Activated CD4-positive, alpha-beta T cell treated with anti-CD3 and anti-CD28 coated beads, Interleukin-10, Interleukin-2, amounts not matched to agents 100 ng/mL and 50 ng/mL, durations not matched to agents 16 hours and 8 hours (primary cell): ENCODE results near the gene ACTR1A.
"Not testable (repeated sequence)": the region's sequence is repeated elsewhere in the genome, so short reads cannot be mapped to it uniquely, and the experiment has no call there.

Experiments
- DNase-seq: peaks from one replicate; pipeline ENCODE4 v3.0.0-alpha.2; 2020

The ACTR1A gene

DNA sequence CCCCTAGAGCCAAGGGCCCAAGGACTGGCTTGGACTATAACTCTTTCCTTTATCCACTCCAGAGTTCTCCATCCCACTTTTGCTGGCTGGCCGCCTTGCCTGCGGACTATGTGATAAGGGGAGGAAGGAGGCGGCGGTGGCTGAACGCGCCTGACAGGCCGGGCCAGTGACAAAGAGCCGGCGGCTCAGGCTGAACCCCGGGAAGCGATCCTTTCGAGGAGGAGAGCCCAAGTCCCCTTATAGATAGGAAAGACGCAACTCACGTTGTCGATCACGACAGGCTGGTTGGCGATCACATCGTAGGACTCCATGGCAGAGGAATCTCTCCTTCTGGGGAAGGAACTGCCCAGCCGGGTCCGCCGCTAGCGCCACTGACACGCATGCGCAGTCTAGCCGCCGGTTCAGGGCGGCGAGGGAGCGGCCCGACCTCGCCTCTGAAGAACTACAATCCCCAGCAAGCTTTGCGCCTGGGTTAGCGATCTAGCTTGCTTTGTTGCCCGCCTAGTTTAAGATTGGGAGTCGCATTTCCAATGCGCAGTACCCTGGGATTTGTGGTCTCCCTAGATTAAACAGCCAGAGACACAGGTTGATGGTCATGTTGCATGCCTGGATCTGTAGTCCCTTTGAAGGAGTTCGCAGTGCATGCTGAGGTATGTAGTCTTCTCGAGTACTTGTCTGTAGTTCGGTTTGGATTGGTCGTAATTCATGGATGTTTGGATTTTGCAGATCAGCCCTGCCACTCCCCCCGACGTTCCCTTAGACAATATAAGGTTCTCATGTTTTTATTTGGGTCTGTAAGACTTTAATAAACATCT, at the start of gene ACTR1A:
Gene ACTR1A (minus strand): TSS at position 376 of the 815 bp plus-strand sequence. CDS start 65 bp downstream, at position 311.
- peak; percentile 98 for DNase-seq

DNA sequence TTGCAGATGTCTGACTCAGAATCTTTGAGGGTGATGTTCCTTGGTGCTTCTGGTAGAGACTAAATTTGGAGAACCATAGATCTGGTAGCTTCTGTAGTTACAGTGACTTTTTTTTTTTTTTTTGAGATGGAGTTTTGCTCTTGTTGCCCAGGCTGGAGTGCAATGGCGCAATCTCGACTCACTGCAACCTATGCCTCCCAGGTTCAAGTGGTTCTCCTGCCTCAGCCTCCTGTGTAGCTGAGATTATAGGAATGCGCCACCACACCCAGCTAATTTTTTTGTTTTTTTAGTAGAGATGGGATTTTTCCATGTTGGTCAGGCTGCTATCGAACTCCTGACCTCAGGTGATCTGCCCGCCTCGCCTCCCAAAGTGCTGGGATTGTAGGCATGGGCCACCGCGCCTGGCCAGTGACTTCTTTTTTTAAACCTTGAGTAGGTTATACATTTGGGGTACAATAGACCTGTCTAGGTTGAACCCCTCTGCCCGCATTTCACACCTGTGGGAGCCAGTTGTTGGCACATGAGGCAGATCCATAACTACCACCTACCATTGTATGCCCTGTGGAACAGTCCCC, 48.2 kb upstream of the ACTR1A start:
- DNase-seq: no peak

DNA sequence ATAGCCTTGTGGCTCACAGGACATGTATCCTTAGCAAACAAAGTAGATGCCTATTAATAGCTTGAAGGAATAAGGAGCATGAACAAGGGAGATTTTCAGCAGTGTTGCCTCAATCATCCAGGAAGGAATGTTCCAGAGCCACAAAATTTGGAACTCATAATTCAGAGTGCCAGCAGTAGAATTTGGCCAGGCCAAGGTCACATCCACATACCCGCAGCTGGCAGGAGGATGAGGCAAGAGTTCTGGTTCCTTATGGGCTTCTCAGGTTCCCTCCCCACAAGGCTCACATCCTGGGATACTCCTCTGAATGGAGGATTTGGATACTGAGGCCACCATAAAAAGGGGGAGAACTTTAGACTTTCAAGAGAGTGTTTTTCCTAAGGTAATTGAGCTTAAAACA, 47.0 kb upstream of the ACTR1A start:
- no peak for DNase-seq

DNA sequence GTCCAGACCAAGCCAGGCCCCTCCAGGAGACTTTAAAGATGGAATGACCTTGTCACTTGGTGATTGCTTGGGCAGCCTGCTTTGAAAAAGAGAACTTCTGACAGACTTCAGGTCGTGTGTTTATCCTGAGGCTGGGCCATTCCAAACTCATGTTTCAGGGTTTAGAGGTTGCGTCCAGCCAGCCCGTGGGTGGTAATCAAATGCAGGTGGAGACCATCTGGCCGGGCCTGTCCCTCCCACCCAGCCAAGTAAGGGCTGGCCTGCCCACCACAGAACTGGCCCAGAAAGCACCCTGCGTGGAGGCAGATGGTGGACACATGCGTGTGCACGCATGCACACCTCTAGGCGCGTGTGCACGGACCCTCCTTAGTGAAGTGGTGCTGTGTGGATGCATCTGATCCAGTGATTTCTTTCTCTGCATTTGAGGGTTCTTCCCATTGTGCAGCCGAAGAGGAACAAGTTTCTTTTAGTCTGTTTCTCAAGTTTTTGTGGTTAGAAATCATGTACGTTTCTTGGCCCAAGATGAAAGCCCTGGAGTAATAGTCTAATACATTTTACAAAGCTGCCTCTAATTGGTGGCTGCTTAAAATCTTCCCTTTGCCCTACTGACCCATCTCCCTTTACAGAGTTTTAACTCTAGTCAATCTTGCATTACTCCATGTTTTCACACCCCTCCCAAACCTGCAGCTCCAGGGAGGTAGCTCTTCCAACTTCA, 44.3 kb upstream of the ACTR1A start:
- DNase-seq: no peak

DNA sequence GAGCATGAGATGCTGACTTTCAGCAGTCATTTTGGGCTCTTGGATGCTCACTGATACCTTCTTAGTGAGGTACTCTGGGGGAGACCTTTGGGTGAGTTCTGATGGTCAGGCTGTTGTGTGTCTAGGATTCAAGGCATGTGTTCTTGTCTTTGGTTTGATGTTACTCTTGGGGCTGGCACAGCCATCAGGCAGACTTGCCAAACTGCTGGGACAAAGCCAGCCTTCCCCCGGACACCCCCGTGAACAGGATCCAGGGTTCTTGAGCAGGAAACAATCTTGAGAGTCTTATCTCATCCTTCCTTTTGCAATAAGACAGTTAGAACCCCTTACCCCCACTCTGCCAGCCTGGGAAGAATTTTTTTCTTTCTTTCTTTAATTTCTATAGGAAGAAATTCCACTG, 43.5 kb upstream of the ACTR1A start:
- no peak for DNase-seq

DNA sequence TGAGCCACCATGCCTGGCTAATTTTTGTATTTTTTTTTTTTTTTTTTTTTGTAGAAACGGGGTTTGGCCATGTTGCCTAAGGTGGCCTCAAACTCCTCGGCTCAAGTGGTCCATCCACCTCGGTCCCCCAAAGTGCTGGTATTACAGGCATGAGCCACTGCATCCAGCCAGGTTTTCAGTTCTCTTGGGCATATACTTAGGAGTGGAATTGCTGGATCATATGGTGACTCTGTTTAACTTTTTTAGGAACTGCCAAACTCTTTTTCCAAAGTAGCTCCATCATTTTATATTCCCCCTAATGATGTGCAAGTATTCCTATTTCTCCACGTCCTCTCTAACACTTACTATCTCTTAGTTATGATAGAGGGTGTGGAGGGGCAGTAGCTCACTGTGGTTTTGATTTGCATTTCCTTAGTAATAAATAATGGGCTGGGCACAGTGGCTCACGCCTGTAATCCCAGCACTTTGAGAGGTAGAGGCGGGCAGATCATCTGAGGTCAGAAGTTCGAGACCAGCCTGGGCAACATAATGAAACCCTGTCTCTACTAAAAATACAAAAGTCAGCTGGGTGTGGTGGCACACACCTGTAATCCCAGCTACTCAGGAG, 42.9 kb upstream of the ACTR1A start:
- no peak for DNase-seq

DNA sequence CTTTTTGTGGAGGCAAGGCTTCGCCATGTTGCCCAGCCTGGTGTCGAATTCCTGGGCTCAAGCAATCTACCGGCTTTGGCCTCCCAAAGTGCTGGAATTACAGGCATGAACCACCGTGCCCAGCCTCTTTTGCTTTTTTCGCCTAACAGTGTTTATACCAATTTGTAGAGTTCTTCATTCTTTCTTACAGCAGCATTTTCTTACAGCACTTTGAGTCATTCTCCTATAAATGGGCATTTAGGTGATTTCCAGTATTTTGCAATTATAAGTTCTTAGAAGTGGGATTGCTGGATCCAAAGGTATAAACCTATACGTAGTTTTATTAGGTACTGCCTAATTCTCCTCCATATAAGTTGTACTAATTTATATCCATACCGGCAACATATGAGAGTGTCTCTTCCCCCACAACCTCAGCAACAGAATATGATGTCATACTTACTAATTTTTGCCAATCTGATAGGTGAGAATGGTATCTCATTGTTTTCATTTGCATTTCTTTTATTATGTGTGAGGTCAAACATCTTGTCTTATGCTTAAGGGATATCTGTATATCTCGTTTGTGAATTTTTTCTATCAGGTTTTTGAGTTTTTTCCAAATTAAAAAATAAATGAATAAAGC, 40.4 kb upstream of the ACTR1A start:
- DNase-seq: peak; percentile 9

DNA sequence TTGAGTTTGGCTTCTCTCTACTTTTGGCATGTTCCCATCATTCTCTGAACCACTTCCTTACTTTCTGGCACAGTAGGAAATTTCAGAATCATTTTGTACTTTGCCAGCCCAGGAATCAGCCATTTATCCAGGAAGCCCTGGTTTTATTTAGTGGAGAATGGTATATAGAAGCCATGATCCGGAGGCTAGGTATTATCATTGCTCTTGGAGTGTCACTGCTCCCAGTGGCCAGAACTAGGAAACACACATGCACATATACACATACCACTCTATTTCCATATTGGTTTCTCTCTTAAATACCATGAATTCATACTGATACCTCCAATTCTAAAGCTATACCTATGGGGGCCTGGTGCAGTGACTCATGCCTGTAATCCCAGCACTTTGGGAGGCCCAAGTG, 37.5 kb upstream of the ACTR1A start:
- peak; percentile 8 for DNase-seq

DNA sequence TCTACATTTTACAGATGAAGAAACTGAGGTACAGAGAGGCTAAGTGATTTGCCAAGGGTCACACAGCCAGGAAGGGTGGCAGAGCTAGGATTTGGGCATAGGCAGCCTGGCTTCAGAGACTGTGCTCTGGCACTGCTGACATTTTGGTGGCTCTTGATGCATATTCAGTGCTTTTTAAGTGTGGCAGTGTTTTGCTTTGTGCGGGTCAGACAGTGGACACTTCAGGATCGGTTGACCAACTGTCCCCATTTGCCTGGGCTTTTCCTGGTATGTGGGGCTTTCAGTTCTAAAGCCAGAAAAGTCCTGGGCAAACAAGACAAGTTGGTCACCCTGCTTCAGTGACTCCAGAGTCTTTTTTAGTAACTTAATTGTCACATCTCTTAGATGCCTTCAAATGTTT, 36.3 kb upstream of the ACTR1A start:
- no peak for DNase-seq

DNA sequence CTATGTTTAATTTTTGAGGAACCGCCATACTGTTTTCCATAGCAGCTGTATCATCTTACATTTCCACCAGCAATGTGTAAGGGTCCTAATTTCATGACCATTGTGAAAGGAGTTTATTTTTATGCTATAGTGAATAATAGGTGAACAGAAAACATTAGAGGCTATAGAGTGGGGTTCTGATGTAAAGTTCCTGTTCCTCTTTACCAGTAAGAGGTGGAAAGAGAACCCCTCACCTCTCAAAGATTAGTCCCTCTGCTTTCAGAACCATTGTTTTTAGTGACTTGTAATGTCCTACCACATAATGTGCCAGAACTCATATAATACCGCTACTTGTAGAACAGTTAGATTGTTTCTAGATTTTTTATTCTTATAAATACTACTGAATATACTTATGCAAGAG, 35.4 kb upstream of the ACTR1A start:
- DNase-seq: no peak

DNA sequence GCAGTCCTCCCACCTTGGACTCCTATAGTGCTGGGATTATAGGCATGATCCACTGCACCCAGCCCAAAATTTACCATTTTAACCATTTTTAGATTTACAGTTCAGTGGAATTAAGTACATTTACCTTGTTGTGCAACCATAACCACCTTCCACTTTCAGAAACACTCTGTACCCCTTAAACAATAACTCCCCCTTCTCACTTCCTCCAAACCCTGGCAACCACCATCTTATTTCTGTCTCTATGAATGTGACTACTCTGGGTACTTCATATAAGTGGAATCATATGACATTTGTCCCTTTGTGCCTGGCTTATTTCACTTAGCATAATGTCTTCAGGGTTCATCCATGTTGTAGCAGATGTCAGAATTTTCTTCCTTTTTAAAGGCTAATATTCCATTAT, 34.9 kb upstream of the ACTR1A start:
- no peak for DNase-seq

DNA sequence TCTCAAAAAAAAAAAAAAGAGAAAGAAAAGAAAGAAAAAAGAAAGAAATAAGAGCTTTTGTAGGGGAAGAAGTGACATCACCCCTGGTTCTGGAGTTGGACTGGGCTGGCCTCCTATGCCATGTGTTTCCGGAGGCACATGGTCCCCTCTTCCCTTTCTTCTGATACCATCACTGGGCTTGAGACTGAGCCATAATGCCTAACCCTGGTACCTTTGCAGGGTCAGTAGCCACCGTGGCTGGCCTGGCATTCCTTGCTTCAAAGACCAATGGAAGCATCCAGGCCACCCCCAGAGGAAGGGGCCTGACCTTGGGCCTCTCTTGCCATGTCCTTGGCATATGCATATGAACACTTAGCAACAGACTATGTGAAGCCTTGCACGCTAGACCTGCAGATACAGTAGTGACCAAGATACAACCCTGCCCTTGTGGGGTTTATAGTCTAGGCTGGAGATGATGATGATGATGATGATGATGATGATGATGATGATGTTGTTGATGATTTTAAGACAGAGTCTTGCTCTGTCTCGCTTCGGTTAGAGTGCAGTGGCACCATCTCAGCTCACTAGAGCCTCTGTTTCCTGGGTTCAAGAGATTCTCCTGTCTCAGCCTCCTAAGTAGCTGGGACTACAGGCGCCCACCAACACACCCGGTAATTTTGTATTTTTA, 33.1 kb upstream of the ACTR1A start:
- no peak for DNase-seq

DNA sequence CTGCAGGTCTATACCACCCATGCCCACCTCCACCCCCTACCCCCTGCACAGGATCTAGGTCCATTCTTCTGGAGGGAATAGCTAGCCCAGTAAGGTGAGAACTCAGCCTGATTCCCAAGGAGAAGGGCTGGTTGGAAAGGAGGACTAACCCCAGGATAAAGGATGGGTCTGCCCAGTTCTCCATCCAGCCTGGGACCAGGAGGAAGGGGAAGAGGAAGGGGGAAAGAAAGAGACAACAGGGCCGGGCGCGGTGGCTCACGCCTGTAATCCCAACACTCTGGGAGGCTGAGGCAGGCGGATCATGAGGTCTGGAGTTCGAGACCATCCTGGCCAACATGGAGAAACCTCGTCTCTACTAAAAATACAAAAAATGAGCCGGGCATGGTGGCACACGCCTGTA, 32.5 kb upstream of the ACTR1A start:
- DNase-seq: not testable (repeated sequence)

DNA sequence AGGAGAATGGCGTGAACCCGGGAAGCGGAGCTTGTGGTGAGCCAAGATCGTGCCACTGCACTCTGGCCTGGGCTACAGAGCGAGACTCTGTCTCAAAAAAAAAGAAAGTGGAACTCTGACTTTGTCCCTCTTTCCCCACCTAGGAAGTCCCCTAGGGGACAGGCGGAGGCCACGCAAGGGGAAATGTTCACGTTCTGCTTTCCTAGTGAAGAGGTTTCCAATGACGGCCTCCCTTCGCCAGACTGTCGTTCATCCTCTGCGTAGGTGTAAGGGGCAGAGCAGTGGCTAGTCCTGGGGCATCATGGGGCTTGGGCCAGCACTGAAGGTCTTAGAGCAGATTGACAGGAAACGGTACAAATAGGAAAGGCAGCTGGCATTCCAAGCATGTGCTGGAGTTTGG, 31.8 kb upstream of the ACTR1A start:
- no peak for DNase-seq

DNA sequence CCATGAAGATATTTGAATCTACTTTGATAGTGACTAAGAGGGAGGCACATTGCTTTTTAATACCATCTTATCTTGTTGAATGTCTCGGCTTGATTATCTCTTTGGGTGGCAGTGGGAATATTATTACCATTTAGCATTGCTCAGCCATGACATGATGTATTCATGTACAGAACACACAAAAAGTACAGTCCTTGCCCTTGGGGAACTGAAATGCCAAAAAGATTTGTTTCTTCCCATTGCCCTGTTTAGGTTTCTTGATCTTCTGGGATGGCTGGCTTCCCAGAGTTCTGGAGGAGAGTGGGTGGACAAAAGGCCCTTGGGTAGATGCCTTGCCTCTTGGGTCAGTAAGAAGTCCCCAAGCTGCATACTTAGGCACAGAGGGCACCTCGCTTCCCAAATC, 25.0 kb upstream of the ACTR1A start:
- no peak for DNase-seq

DNA sequence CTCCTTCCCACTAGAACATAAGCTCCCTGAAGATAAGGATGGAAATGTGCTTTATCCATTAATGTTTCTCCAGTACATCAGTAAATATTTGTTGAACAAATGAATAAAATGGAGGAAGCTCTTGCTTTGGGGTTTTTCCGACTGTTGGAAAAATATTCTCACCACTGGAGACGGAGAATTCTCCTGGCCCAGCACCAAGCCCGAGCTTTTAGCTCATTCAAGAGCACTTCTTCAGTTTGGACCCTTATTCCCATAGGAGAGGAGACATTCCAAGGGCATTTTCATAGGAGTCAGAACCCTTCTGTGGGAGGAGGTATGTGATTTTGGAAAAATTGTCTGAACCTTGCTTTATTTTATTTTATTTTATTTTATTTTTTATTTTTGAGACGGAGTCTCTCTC, 22.2 kb upstream of the ACTR1A start:
- DNase-seq: no peak

DNA sequence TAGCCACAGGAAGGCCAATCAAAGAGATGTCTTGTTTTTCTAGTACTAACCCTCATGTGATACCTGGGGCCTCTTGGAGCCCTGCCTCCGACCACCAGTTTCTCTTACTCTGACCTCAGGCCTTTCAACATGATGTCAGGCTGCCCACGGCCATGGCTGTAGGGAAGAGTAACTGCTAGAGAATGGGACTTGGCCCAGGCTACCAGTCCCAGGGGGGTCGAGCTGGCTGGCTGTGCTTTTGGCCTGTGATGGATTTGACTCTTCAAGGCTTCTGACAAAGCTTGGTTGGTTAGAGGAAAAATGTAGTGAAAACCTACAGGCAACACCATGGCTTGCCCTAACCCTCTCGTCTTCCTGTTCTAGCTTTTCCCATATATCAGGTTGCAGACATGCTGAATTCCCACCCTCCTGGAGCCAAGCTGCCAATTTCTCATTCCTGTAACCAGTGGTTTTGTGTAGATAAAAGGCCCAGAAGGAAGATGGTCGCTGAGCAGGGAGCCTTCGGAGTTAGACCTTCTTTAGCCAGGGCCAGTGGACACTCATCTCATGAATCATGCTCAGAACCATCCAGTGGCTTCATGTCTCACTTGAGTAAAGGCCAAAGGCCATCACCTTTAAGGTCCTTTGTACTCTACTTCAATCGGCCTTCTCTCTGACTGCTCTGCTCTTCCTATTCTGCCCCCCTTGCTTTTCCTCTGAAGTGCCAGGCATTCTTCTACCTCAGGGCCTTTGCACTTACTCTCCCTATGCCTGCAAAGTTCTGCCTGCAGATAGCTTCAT, 20.9 kb upstream of the ACTR1A start:
- DNase-seq: no peak

DNA sequence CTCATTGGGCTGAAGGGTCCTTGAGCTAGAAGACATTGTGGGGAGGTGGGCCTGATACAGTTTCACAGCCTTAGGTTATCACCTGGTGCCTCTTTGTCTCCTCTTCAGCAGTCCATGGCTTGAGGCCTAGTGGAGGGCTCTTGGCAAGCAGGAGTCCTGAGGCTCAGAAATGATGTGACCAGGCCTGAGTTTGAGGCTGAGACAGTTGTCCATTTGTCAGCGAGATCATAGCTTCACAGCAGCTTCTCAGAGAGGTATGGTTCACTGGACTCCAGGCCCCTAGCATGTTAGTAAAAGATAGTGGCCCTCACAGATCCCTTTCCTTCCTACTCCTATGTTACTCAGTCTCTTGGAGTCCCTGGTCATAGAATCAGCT, 20.4 kb upstream of the ACTR1A start:
- DNase-seq: no peak

DNA sequence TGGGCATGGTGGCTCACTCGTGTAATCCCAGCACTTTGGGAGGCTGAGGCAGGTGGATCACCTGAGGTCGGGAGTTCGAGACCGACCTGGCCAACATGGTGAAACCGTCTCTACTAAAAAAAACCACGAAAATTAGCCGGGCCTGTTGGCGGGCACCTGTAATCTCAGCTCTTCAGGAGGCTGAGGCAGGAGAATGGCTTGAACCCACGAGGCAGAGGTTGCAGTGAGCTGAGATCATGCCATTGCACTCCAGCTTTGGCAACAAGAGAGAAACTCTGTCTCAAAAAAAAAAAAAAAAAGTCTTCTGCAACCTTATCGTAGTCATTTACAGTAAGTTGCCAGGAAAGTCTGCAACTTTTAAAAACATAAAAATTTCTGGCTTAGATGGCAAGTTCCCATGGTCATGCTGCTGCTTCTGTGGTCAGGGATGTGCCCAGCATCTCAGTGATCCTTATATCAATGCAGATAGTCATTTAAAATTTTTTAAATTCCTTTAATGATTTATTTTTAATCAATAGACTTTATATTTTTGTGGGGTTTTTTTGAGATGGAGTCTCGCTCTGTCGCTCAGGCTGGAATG, 16.8 kb upstream of the ACTR1A start:
- DNase-seq: no peak

DNA sequence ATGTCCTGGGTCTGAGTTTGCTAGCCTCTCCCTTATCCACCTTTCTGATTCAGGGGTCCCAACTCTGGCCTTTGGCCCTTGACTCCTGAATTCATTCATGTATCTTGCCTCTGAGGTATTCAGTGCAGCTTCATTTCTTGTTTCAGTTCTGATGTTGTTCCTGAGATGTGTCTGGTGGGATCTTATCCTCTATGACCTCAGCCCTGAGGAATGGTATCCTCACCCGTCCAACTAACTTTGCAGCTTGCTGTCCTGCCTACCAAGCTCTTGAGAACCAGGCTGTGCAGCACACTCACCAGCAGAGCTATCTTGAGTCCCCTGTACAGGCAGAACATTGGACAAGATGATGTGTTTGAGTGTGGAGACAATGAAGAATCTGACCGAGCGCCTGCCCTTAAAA, 15.0 kb upstream of the ACTR1A start:
- DNase-seq: no peak

DNA sequence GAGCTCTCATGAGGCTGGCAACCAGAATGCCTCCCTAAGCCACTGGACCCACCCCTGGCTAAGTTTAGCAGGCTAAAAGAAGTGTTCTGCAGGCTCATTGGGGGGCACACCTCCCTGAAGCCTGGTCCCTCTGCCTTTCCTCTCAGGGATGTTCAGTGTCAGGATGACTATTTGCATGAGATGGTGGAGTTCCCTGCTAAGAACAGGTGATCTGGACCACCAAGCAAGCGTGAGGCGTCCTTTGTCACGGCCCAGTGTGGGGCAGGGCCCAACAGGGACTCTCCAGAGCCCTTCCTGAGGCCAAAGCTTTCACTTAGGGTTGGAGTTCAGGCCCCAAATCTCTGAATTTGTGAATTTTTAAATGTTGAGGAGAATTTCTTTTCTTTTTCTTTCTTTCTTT, 13.2 kb upstream of the ACTR1A start:
- DNase-seq: no peak
